Neutrophil (primary cell): ENCODE data around the gene ZBP1.

Source experiments
- H3K27ac ChIP-seq: fragments of 200-600 bp; sonication (generic); 2 replicates; pipeline ENCODE4 v1.5.1; 2016; ENCODE audit warnings: mild to moderate bottlenecking, moderate library complexity
- H3K27me3 ChIP-seq: fragments of 200-600 bp; sonication (generic); 2 replicates; pipeline ENCODE4 v1.6.0; 2016; ENCODE audit warnings: mild to moderate bottlenecking
- H3K36me3 ChIP-seq: fragments of 200-600 bp; sonication (generic); 2 replicates; pipeline ENCODE4 v1.5.1; 2017
- H3K4me1 ChIP-seq, 2 experiments: fragments of 200-600 bp in 1 of 2; sonication (generic) in 1 of 2; 1 replicate in 1 of 2; 2 replicates in 1 of 2; pipeline versions ENCODE4 v1.5.1 to v1.6.1; 2013 to 2016; ENCODE audit warnings: low read depth in 1 of 2, low read length in 1 of 2, mild to moderate bottlenecking in 1 of 2, moderate library complexity in 1 of 2; ENCODE audit not compliant: control insufficient read depth in 1 of 2, insufficient read depth in 1 of 2
- H3K4me3 ChIP-seq, 2 experiments: fragments of 200-600 bp in 1 of 2; sonication (generic) in 1 of 2; 1 replicate in 1 of 2; 2 replicates in 1 of 2; pipeline ENCODE4 v1.5.1; 2013 to 2016; ENCODE audit warnings: low read depth in 1 of 2, low read length in 1 of 2, mild to moderate bottlenecking in 1 of 2, moderate library complexity in 1 of 2
- H3K9me3 ChIP-seq: fragments of 200-600 bp; sonication (generic); 2 replicates; pipeline ENCODE4 v1.5.1; 2016
- TF ChIP-seq, protein P1 (sequence below): fragments of 200-600 bp; sonication (generic); IDR thresholded peaks from 2 replicates; pipeline ENCODE4 v1.5.1; 2016; ENCODE audit warnings: antibody characterized with exemption

The ZBP1 gene

DNA sequence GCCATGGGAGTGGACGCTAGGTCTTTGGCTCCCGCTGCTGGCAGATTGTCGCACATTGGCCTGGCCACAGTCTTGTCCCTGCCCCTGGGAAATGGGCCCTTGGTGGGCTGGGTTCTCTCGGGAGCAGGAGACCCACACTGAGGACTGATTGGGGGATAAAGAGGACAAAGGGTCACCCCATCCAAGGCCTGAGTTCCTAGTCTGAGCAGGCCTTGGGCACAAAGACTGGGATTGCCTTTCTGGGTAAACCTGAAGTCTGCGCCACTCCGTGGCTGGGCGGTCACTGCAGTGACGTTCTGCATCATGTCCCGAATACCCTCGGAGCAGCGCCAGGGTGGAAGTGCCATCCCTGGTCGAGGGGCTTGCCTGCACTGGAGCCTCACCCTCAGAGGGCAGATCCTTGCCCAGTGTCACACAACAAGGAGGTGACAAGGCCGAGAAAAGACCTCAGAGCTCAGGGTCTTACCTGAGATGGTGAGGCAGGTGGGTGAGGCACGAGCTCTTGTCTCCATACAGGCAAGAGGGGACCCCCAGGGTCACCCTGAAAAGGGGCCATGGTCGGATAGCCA, 36.1 kb upstream of the ZBP1 start:
- H3K36me3 ChIP-seq: no peaks in the 10 kb centered on the region
- H3K4me1 ChIP-seq: no peaks in the 10 kb centered on the region
- H3K4me3 ChIP-seq: no peak overlapping the region
- H3K27ac ChIP-seq: no peak overlapping the region
- TF ChIP-seq, protein P1, sequence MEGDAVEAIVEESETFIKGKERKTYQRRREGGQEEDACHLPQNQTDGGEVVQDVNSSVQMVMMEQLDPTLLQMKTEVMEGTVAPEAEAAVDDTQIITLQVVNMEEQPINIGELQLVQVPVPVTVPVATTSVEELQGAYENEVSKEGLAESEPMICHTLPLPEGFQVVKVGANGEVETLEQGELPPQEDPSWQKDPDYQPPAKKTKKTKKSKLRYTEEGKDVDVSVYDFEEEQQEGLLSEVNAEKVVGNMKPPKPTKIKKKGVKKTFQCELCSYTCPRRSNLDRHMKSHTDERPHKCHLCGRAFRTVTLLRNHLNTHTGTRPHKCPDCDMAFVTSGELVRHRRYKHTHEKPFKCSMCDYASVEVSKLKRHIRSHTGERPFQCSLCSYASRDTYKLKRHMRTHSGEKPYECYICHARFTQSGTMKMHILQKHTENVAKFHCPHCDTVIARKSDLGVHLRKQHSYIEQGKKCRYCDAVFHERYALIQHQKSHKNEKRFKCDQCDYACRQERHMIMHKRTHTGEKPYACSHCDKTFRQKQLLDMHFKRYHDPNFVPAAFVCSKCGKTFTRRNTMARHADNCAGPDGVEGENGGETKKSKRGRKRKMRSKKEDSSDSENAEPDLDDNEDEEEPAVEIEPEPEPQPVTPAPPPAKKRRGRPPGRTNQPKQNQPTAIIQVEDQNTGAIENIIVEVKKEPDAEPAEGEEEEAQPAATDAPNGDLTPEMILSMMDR: no peak
- H3K9me3 ChIP-seq: no peaks in the 10 kb centered on the region
- no peaks in the 10 kb centered on the region for H3K27me3 ChIP-seq

- H3K4me3 ChIP-seq: no peak overlapping the region
- peaks cover 4% of the 10 kb centered on the region for H3K27me3 ChIP-seq
- no peaks in the 10 kb centered on the region for H3K4me1 ChIP-seq
- H3K9me3 ChIP-seq: no peaks in the 10 kb centered on the region
- TF ChIP-seq, protein P1: no peak
- H3K27ac ChIP-seq: no peak overlapping the region
- H3K36me3 ChIP-seq: no peaks in the 10 kb centered on the region
Observed at GRCh38 chr20:57655809-57656155, 35.6 kb upstream of the ZBP1 start.

DNA sequence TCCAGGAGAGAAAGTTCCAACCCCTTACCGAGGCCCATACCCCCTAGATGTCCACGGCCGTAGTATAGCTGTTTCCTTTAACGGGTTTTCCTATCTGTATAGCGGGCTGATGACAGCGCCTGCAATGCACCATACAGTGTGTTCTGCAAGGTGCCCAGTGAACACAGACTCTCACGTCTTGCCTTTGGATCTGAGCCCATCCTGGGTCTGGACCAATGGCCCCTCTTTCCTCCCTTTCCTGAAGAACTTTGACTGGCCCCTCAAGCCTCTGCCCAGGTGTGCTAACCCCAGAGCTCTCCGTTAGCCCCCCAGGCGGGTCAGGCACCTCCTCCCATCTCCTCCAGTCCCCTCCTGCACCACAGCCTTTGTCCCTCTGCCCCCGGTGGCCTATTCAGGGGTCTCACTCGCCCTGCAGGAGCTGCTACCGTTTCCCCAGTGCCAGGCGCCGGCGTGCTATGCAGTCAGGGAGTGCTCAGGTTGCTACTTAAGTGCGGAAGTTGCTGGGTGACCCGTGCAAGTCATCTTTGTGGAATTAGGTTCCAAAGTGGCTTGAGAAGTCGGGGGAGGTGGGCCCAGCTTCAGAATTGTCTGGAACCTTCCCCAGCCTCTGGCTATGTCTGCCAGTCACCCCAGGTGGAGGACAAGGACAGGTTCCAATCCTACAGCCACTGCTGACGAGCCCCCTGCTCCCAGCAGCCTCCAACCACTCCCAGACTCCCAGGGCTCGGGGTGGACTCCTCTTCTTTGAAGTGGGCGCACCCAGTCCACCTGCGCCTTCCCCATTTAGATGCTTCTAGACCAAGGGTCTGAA, 35.0 kb upstream of the ZBP1 start:
- Histone ChIP-seq H3K9me3 (no peaks in the 10 kb centered on the region), H3K4me1 (no peaks in the 10 kb centered on the region), H3K27me3 (peaks cover 10% of the 10 kb centered on the region), H3K36me3 (no peaks in the 10 kb centered on the region), H3K27ac (no peak overlapping the region), H3K4me3 (no peak overlapping the region)
- TF ChIP-seq, protein P1: no peak

DNA sequence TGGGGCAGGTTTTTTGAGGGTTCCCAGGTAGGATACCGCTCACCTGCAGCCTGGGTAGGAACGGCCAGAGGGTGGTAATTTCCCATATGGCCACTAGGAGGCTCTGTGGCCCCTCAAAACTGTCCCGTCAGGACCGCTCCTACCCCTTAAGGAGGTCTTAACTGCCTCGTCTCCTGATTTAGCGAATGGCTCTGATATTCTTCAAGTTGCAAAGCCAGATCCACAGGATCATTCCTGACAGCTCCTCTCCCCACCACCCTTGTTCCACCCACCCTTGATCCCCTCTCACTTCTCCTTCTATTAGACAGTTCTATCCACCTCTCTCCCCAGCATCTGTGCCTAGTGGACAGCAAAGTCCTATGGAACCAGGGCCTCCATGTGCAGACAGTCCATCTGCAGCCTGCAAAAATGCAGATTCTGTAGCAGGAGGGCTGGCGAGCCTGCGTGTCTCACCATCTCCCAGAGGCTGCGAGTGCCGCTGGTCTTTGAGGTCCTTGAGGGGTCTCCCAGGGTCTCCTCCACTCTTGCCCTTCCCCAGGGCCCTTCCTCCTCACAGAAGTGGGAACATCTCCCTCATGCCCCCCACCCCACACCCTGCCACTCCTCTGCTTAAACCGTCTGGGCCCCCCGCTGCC, 34.3 kb upstream of the ZBP1 start:
- Histone ChIP-seq H3K27ac (no peak overlapping the region), H3K4me3 (no peak overlapping the region), H3K36me3 (no peaks in the 10 kb centered on the region), H3K27me3 (peaks cover 17% of the 10 kb centered on the region), H3K4me1 (no peaks in the 10 kb centered on the region), H3K9me3 (no peaks in the 10 kb centered on the region)
- TF ChIP-seq, protein P1: peak; percentile 80

GRCh38 chr20:57653910-57654309, 33.7 kb upstream of the ZBP1 start:
- Histone ChIP-seq H3K9me3 (no peaks in the 10 kb centered on the region), H3K27ac (no peak overlapping the region), H3K4me1 (no peaks in the 10 kb centered on the region), H3K36me3 (no peaks in the 10 kb centered on the region), H3K4me3 (no peak overlapping the region), H3K27me3 (peaks cover 21% of the 10 kb centered on the region)
- TF ChIP-seq, protein P1: no peak
